H9 (cell line): ENCODE data around the gene MYCN. TPM values are rescaled to one million over a fixed set of nuclear protein-coding genes. Genes with fewer than 3 reads are reported as not detected.

Experiments used
- DNase-seq: peaks from one replicate; pipeline ENCODE4 v3.0.0-alpha.2; 2017
- H2AFZ ChIP-seq: one replicate; pipeline ENCODE4 v1.6.1; 2013; ENCODE audit warnings: mild to moderate bottlenecking, low read length, control low read depth, moderate library complexity
- H2AK5ac ChIP-seq: 2 replicates; pipeline ENCODE4 v1.6.1; 2013; ENCODE audit warnings: low read length, control low read depth, mixed read lengths; ENCODE audit not compliant: insufficient read length
- H2BK120ac ChIP-seq: one replicate; pipeline ENCODE4 v1.6.1; 2013; ENCODE audit warnings: low read depth, mild to moderate bottlenecking, low read length, control low read depth, inconsistent platforms; ENCODE audit not compliant: poor library complexity, severe bottlenecking
- H2BK12ac ChIP-seq: 2 replicates; pipeline ENCODE4 v1.6.1; 2013; ENCODE audit warnings: low read length, control low read depth, mixed read lengths, low read depth; ENCODE audit not compliant: insufficient read length
- H2BK15ac ChIP-seq: 2 replicates; pipeline ENCODE4 v1.6.1; 2013; ENCODE audit warnings: low read depth, low read length, control low read depth
- H2BK20ac ChIP-seq: one replicate; pipeline ENCODE4 v1.6.1; 2013; ENCODE audit warnings: low read depth, mild to moderate bottlenecking, low read length, control low read depth, inconsistent platforms; ENCODE audit not compliant: poor library complexity, severe bottlenecking
- H2BK5ac ChIP-seq: 2 replicates; pipeline ENCODE4 v1.6.1; 2013; ENCODE audit warnings: low read length, control low read depth, mixed read lengths; ENCODE audit not compliant: insufficient read length
- H3K14ac ChIP-seq: 2 replicates; pipeline ENCODE4 v1.6.1; 2013; ENCODE audit warnings: low read length, control low read depth; ENCODE audit not compliant: insufficient read depth
- H3K18ac ChIP-seq: 2 replicates; pipeline ENCODE4 v1.6.1; 2013; ENCODE audit warnings: low read depth, mild to moderate bottlenecking, mixed read lengths, low read length, control low read depth; ENCODE audit not compliant: insufficient read length
- H3K23ac ChIP-seq: 2 replicates; pipeline ENCODE4 v1.6.1; 2013; ENCODE audit warnings: low read length, control low read depth, mixed read lengths, low read depth; ENCODE audit not compliant: insufficient read length
- H3K23me2 ChIP-seq: 2 replicates; pipeline ENCODE4 v1.6.1; 2013; ENCODE audit warnings: low read depth, mild to moderate bottlenecking, mixed read lengths, low read length, control low read depth; ENCODE audit not compliant: insufficient read length, poor library complexity, severe bottlenecking
- H3K27ac ChIP-seq: 2 replicates; pipeline ENCODE4 v1.5.1; 2013; ENCODE audit warnings: low read length, control low read depth, mixed read lengths, low read depth; ENCODE audit not compliant: insufficient read length
- H3K27me3 ChIP-seq: 2 replicates; pipeline ENCODE4 v1.6.1; 2013; ENCODE audit warnings: low read length, control low read depth, inconsistent platforms; ENCODE audit not compliant: insufficient read depth
- H3K4ac ChIP-seq: 2 replicates; pipeline ENCODE4 v1.6.1; 2013; ENCODE audit warnings: low read depth, mild to moderate bottlenecking, control low read depth, inconsistent platforms, low read length, moderate library complexity
- H3K4me1 ChIP-seq: 2 replicates; pipeline ENCODE4 v1.6.1; 2013; ENCODE audit warnings: low read length, control low read depth, inconsistent platforms; ENCODE audit not compliant: insufficient read depth
- H3K4me2 ChIP-seq: 2 replicates; pipeline ENCODE4 v1.6.1; 2013; ENCODE audit warnings: low read length, control low read depth, mixed read lengths; ENCODE audit not compliant: insufficient read length, insufficient read depth
- H3K56ac ChIP-seq: 2 replicates; pipeline ENCODE4 v1.6.1; 2013; ENCODE audit warnings: low read depth, mild to moderate bottlenecking, mixed read lengths, low read length, control low read depth; ENCODE audit not compliant: insufficient read length
- H3K79me1 ChIP-seq: 2 replicates; pipeline ENCODE4 v1.6.1; 2013; ENCODE audit warnings: low read depth, mild to moderate bottlenecking, moderate library complexity, low read length, control low read depth, inconsistent platforms; ENCODE audit not compliant: insufficient read depth, poor library complexity, severe bottlenecking
- H3K79me2 ChIP-seq: 2 replicates; pipeline ENCODE4 v1.6.1; 2013; ENCODE audit warnings: low read length, control low read depth, inconsistent platforms; ENCODE audit not compliant: insufficient read depth
- H3K9ac ChIP-seq: 2 replicates; pipeline ENCODE4 v1.6.1; 2013; ENCODE audit warnings: low read length, control low read depth, mixed read lengths; ENCODE audit not compliant: insufficient read length; ENCODE audit errors: extremely low read depth
- H3K9me3 ChIP-seq: one replicate; pipeline ENCODE4 v1.6.1; 2013; ENCODE audit warnings: low read depth, low read length, inconsistent platforms; ENCODE audit not compliant: control insufficient read depth
- H3T11ph ChIP-seq: one replicate; pipeline ENCODE4 v1.6.1; 2013; ENCODE audit warnings: mild to moderate bottlenecking, low read length, control low read depth, inconsistent platforms
- H4K20me1 ChIP-seq: one replicate; pipeline ENCODE4 v1.6.1; 2013; ENCODE audit not compliant: control insufficient read depth, insufficient read length, insufficient read depth
- H4K5ac ChIP-seq: 2 replicates; pipeline ENCODE4 v1.6.1; 2013; ENCODE audit warnings: low read depth, mild to moderate bottlenecking, mixed read lengths, low read length, control low read depth; ENCODE audit not compliant: insufficient read length
- H4K8ac ChIP-seq: replicated peaks from 2 replicates; pipeline ENCODE4 v1.6.1; 2013; ENCODE audit warnings: low read length, control low read depth, mixed read lengths, low read depth; ENCODE audit not compliant: insufficient read length
- H4K91ac ChIP-seq: 2 replicates; pipeline ENCODE4 v1.6.1; 2013; ENCODE audit warnings: low read depth, mild to moderate bottlenecking, moderate library complexity, mixed read lengths, low read length, control low read depth; ENCODE audit not compliant: insufficient read length
- H3K27ac Mint-ChIP-seq, 3 experiments: 2 replicates in 2 of 3; 3 replicates in 1 of 3; pipeline ENCODE4 v1.8.0; 2020 to 2021; ENCODE audit warnings: mixed read lengths in 3 of 3, mild to moderate bottlenecking in 1 of 3, moderate library complexity in 1 of 3
- H3K27me3 Mint-ChIP-seq: 2 replicates; pipeline ENCODE4 v1.8.0; 2021; ENCODE audit warnings: low read depth, mild to moderate bottlenecking, moderate library complexity, mixed read lengths
- H3K36me3 Mint-ChIP-seq, 3 experiments: 2 replicates in 2 of 3; 3 replicates in 1 of 3; pipeline ENCODE4 v1.8.0; 2020 to 2021; ENCODE audit warnings: low read depth in 3 of 3, mixed read lengths in 3 of 3; ENCODE audit not compliant: insufficient read depth in 1 of 3
- H3K4me1 Mint-ChIP-seq, 2 experiments: 2 replicates each; pipeline ENCODE4 v1.8.0; 2020; ENCODE audit warnings: mixed read lengths in 2 of 2
- H3K4me3 Mint-ChIP-seq, 2 experiments: 2 replicates in 1 of 2; 3 replicates in 1 of 2; pipeline ENCODE4 v1.8.0; 2020 to 2021; ENCODE audit warnings: mild to moderate bottlenecking in 2 of 2, mixed read lengths in 2 of 2, moderate library complexity in 1 of 2
- H3K9me3 Mint-ChIP-seq, 2 experiments: 2 replicates in 1 of 2; 3 replicates in 1 of 2; pipeline ENCODE4 v1.8.0; 2020; ENCODE audit warnings: mild to moderate bottlenecking in 2 of 2, mixed read lengths in 2 of 2, moderate library complexity in 1 of 2
- WGBS: extraction: QIAGEN DNeasy Blood & Tissue Kit; methylation state at CpG from one replicate; pipeline ENCODE4 v1.1.7; 2013; ENCODE audit warnings: missing lambda C conversion rate, low lambda C conversion rate, mixed read lengths; ENCODE audit not compliant: insufficient read length; ENCODE audit errors: extremely low coverage; 5-methylcytosine and 5-hydroxymethylcytosine counted together
- total RNA-seq: library from RNA; stranded (reverse); gene quantifications from 2 replicates; pipeline ENCODE4 v1.2.1, GENCODE V29; 2021
- TF ChIP-seq, protein P1 (sequence below): fragments of 200-600 bp; sonication (generic); conservative IDR thresholded peaks from 3 replicates; pipeline ENCODE4 v1.8.0; 2021; ENCODE audit warnings: antibody characterized with exemption, mild to moderate bottlenecking

The MYCN gene
- total RNA-seq, 1 experiment from 2014 or later = 100.0 TPM

- Histone ChIP-seq H3K9me3 (no peaks in the 10 kb centered on the region), H2BK15ac (no peak overlapping the region), H2BK120ac (no peak overlapping the region), H2AFZ (no peak overlapping the region), H2AK5ac (no peak overlapping the region), H4K91ac (no peak overlapping the region), H3K9ac (no peak overlapping the region), H3T11ph (no peak overlapping the region), H3K27ac (no peak overlapping the region), H3K23me2 (no peaks in the 10 kb centered on the region), H2BK20ac (no peak overlapping the region), H3K79me2 (no peaks in the 10 kb centered on the region), H4K5ac (no peak overlapping the region), H4K20me1 (no peaks in the 10 kb centered on the region), H2BK12ac (no peak overlapping the region), H3K79me1 (no peaks in the 10 kb centered on the region), H3K27me3 (no peaks in the 10 kb centered on the region), H4K8ac (no peak overlapping the region), H3K18ac (no peak overlapping the region), H3K14ac (no peak overlapping the region), H3K4me1 (no peaks in the 10 kb centered on the region), H3K4me2 (no peak overlapping the region), H3K23ac (no peak overlapping the region), H3K4ac (no peak overlapping the region), H2BK5ac (no peak overlapping the region), H3K56ac (no peak overlapping the region)
- H3K9me3 Mint-ChIP-seq = peaks cover 0 to 2% of the 10 kb centered on the region in 2 experiments; a peak in 1 of 5 replicates
- no peaks in the 10 kb centered on the region for H3K36me3 Mint-ChIP-seq
- TF ChIP-seq, protein P1, sequence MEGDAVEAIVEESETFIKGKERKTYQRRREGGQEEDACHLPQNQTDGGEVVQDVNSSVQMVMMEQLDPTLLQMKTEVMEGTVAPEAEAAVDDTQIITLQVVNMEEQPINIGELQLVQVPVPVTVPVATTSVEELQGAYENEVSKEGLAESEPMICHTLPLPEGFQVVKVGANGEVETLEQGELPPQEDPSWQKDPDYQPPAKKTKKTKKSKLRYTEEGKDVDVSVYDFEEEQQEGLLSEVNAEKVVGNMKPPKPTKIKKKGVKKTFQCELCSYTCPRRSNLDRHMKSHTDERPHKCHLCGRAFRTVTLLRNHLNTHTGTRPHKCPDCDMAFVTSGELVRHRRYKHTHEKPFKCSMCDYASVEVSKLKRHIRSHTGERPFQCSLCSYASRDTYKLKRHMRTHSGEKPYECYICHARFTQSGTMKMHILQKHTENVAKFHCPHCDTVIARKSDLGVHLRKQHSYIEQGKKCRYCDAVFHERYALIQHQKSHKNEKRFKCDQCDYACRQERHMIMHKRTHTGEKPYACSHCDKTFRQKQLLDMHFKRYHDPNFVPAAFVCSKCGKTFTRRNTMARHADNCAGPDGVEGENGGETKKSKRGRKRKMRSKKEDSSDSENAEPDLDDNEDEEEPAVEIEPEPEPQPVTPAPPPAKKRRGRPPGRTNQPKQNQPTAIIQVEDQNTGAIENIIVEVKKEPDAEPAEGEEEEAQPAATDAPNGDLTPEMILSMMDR = no peak
- H3K4me1 Mint-ChIP-seq = peaks cover 2 to 3% of the 10 kb centered on the region in 2 experiments; a peak in 1 of 4 replicates
- no CpG with 5 or more reads among the region's 4 CpGs for WGBS
- peaks cover 3% of the 10 kb centered on the region for H3K27me3 Mint-ChIP-seq
- DNase-seq = no peak
- no peak overlapping the region for H3K27ac Mint-ChIP-seq
- H3K4me3 Mint-ChIP-seq = no peak overlapping the region
Observed at GRCh38 chr2:15909157-15909556, 31.2 kb upstream of the MYCN start.
